Endodermal cell (in vitro differentiated cells): ENCODE measurements around the gene AKT1. TPM values are rescaled to one million over a fixed set of nuclear protein-coding genes. Genes with fewer than 3 reads are reported as not detected.

Source experiments
- DNase-seq: peaks from one replicate; pipeline ENCODE4 v3.0.0-alpha.2; 2017
- H3K27ac ChIP-seq: 2 replicates; pipeline ENCODE4 v1.5.1; 2013; ENCODE audit warnings: mild to moderate bottlenecking, low read depth, low read length, moderate library complexity
- H3K27me3 ChIP-seq: 2 replicates; pipeline ENCODE4 v1.6.1; 2013; ENCODE audit warnings: mild to moderate bottlenecking, low read length, moderate library complexity; ENCODE audit not compliant: insufficient read depth, control insufficient read depth, poor library complexity, severe bottlenecking
- H3K36me3 ChIP-seq: 2 replicates; pipeline ENCODE4 v1.7.0; 2013; ENCODE audit warnings: mild to moderate bottlenecking, low read length, moderate library complexity; ENCODE audit not compliant: control insufficient read depth, insufficient read depth
- H3K4me1 ChIP-seq: one replicate; pipeline ENCODE4 v1.7.0; 2013; ENCODE audit warnings: low read length; ENCODE audit not compliant: control insufficient read depth, insufficient read depth
- H3K4me3 ChIP-seq: 2 replicates; pipeline ENCODE4 v1.5.1; 2013; ENCODE audit warnings: mild to moderate bottlenecking, low read length, moderate library complexity
- H3K9ac ChIP-seq: 2 replicates; pipeline ENCODE4 v1.6.1; 2013; ENCODE audit warnings: mild to moderate bottlenecking, low read length, moderate library complexity; ENCODE audit not compliant: poor library complexity, severe bottlenecking; ENCODE audit errors: extremely low read depth
- H3K9me3 ChIP-seq: 2 replicates; pipeline ENCODE4 v1.6.1; 2013; ENCODE audit warnings: mild to moderate bottlenecking, low read length, moderate library complexity; ENCODE audit not compliant: control insufficient read depth
- H3K27ac Mint-ChIP-seq: 2 replicates; pipeline ENCODE4 v1.8.0; 2020; ENCODE audit warnings: mixed read lengths
- H3K27me3 Mint-ChIP-seq: 2 replicates; pipeline ENCODE4 v1.8.0; 2021; ENCODE audit warnings: mild to moderate bottlenecking, mixed read lengths; ENCODE audit not compliant: insufficient read depth
- H3K36me3 Mint-ChIP-seq: 2 replicates; pipeline ENCODE4 v1.8.0; 2020; ENCODE audit warnings: low read depth, mixed read lengths
- H3K4me1 Mint-ChIP-seq: 2 replicates; pipeline ENCODE4 v1.8.0; 2020; ENCODE audit warnings: mixed read lengths
- H3K4me3 Mint-ChIP-seq: 2 replicates; pipeline ENCODE4 v1.8.0; 2020; ENCODE audit warnings: mild to moderate bottlenecking, moderate library complexity, mixed read lengths
- H3K9me3 Mint-ChIP-seq: 2 replicates; pipeline ENCODE4 v1.8.0; 2020; ENCODE audit warnings: mild to moderate bottlenecking, mixed read lengths
- WGBS, 2 experiments: methylation state at CpG; one replicate each; pipeline versions ENCODE4 v1.1.5 to v1.1.7; 2013; ENCODE audit warnings: missing lambda C conversion rate in 2 of 2, mixed read lengths in 1 of 2; ENCODE audit not compliant: insufficient coverage in 1 of 2, insufficient read length in 1 of 2; 5-methylcytosine and 5-hydroxymethylcytosine counted together
- total RNA-seq, 2 donors: library from RNA; stranded (reverse); fragmentation: NEBNext Ultra II Directional in 1 of 2; extraction: Animal tissue kit (Norgen Biotek cat#: 25700) in 1 of 2; gene quantifications; 2 replicates in 1 of 2; 3 replicates in 1 of 2; pipeline ENCODE4 v1.2.1, GENCODE V29; 2021
- TF ChIP-seq, protein P1 (sequence below): fragments of 200-600 bp; sonication (generic); conservative IDR thresholded peaks from 2 replicates; pipeline ENCODE4 v1.5.0; 2021; ENCODE audit warnings: antibody characterized with exemption, mild to moderate bottlenecking

The AKT1 gene
- total RNA-seq, 2 donors from 2014 or later = 133 to 152 TPM

DNA sequence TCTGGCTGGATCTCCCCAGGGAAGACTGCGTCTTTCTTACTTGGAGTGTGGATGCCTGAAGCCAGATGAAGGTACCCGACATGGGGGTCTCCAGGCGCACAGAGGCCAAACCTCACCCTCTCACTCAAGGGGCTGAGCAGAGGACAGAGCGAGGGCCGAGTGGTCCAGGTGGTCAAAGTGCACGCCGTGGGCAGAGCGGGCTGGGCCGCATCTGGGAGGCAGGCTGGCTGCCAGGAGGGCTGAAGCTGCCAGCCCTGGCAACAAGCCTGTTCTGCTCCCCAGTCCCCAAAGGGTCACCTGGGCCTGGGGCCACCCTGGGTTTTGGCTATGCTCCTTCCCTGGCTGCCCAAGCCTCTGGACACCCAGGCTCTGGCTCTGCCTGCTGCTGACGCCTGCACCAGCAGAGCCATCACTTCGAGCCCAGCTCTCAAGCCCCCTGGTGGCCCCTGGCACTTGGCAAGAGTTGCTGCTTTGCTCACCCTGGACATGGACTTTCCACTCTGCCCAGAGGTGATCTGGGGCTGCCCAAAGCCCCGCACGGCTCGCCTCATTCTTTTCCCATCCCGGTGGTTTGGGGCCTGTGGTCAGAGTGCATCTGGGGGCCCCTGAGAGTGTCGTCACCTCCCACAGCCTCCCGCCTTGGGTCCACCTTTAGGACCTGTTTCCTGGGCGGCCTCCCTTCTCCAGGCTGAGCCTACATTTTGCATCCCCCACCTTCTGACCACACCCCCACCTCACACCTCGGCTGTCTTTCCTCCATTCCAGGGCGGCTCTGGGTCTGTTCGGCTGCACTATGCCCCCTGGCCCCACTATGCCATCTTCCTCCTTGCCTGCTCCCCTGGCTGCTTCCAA is 68.7 kb downstream of the AKT1 start:
- no peak overlapping the region for H3K4me3 Mint-ChIP-seq
- H3K4me1 Mint-ChIP-seq = peaks cover 4% of the 10 kb centered on the region

DNA sequence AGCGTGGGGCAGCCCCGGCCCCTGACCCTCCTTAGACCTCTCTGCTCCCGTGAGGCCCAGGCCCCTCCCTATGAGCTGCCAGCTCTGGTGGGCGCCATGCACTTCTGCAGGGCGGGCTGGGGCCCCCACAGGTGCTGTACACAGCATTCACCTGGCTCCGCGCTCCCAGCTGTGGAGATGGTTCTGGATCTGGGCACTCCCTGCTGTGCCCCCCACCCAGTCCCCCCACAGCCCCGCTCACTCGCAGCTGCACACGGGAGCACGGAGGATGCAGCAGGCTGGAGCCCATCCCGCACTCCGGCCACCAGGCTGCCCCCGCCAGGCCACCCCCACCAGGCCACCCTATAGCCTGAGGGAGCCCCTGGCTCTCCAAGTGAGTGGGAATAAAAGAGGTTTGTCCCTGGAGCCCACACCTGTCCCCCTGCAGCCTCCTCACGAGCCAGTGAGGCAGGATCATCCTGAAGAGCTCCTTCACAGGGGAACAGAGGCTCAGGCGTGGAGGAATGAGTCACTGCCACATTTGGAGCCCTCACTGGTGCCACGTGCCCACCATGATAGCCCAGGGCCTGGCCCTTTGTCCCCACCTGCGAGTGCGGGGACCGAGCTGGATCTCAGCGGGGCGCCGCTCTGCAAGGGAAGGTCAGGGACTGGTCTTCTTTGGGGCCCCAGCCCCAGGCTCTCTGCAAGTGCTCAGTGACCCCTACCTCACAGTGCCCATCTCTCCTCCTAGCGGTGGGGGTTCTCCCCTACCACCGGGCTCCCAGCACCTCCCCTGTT is 69.6 kb downstream of the AKT1 start:
- TF ChIP-seq, protein P1, sequence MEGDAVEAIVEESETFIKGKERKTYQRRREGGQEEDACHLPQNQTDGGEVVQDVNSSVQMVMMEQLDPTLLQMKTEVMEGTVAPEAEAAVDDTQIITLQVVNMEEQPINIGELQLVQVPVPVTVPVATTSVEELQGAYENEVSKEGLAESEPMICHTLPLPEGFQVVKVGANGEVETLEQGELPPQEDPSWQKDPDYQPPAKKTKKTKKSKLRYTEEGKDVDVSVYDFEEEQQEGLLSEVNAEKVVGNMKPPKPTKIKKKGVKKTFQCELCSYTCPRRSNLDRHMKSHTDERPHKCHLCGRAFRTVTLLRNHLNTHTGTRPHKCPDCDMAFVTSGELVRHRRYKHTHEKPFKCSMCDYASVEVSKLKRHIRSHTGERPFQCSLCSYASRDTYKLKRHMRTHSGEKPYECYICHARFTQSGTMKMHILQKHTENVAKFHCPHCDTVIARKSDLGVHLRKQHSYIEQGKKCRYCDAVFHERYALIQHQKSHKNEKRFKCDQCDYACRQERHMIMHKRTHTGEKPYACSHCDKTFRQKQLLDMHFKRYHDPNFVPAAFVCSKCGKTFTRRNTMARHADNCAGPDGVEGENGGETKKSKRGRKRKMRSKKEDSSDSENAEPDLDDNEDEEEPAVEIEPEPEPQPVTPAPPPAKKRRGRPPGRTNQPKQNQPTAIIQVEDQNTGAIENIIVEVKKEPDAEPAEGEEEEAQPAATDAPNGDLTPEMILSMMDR = no peak
- Mint-ChIP-seq H3K9me3 (no peaks in the 10 kb centered on the region), H3K4me3 (peak overlapping the region; percentile 62), H3K27me3 (peaks cover 14% of the 10 kb centered on the region), H3K36me3 (peaks cover 4% of the 10 kb centered on the region), H3K4me1 (peaks cover 4% of the 10 kb centered on the region), H3K27ac (no peak overlapping the region)
- Histone ChIP-seq H3K9me3 (no peaks in the 10 kb centered on the region), H3K9ac (no peak overlapping the region), H3K36me3 (no peaks in the 10 kb centered on the region), H3K4me1 (no peaks in the 10 kb centered on the region), H3K27ac (no peak overlapping the region), H3K4me3 (no peak overlapping the region), H3K27me3 (no peaks in the 10 kb centered on the region)
- DNase-seq = no peak
- WGBS, 2 experiments = 86 to 93% methylated on average over 13 to 25 of the region's 25 CpGs

More for the DNA sequence above, 68.7 kb downstream of the AKT1 start:
- TF ChIP-seq, protein P1 = peak; percentile 63
- Histone ChIP-seq H3K27me3 (no peaks in the 10 kb centered on the region), H3K27ac (no peak overlapping the region), H3K36me3 (no peaks in the 10 kb centered on the region), H3K4me1 (no peaks in the 10 kb centered on the region), H3K9me3 (no peaks in the 10 kb centered on the region), H3K9ac (no peak overlapping the region), H3K4me3 (no peak overlapping the region)
- peak; percentile 79 for DNase-seq
- no peak overlapping the region for H3K27ac Mint-ChIP-seq
- 86 to 92% methylated on average over 18 to 21 of the region's 21 CpGs for WGBS, 2 experiments
- H3K27me3 Mint-ChIP-seq = peaks cover 14% of the 10 kb centered on the region
- H3K9me3 Mint-ChIP-seq = no peaks in the 10 kb centered on the region
- no peaks in the 10 kb centered on the region for H3K36me3 Mint-ChIP-seq

DNA sequence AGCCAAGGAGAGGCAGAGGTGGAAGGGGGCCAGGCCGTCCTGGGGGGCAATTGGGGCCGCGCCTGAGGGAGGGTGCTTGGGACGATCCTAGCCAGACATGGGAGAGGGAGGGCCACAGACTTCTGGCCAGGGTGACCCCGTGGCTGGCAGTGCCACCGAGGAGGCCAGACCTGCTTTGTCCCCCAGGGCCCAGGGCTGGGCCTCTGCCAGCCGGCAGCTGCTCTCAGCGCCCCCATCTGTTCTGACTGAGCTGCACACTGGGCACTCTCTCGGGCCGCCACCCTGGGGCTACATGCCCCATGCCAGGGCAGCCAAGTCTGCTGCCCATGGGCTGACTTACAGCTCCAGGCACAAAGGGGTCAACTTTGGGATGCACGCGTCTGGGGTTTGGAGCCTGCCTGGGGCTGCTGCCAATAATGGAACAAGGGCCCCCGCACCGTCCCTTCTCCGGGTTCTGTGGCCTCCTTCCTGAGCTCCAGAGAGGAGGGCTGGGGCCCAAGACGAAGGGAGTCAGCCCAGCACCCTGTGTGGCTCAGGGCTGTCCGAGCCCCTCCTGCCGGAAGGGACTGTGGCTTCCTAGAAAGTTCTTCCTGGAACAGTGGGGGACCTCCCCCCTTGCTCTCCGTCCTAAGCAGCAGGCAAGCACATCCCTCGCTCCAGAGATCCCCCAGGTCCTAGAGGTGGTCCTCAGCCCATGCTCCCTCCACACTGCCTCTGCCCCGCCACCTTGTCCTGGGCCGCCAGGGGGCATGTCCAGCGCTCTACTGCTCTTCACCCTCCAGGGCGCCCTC is 70.4 kb downstream of the AKT1 start:
- Histone ChIP-seq H3K9ac (peak overlapping the region; percentile 34), H3K27me3 (no peaks in the 10 kb centered on the region), H3K4me3 (peak overlapping the region; percentile 80), H3K36me3 (no peaks in the 10 kb centered on the region), H3K4me1 (no peaks in the 10 kb centered on the region), H3K27ac (no peak overlapping the region), H3K9me3 (no peaks in the 10 kb centered on the region)
- WGBS, 2 experiments = 41 to 44% methylated on average over 18 to 24 of the region's 24 CpGs
- Mint-ChIP-seq H3K27ac (no peak overlapping the region), H3K9me3 (no peaks in the 10 kb centered on the region), H3K27me3 (peaks cover 14% of the 10 kb centered on the region), H3K4me1 (peaks cover 4% of the 10 kb centered on the region), H3K36me3 (peaks cover 4% of the 10 kb centered on the region), H3K4me3 (peak overlapping the region; percentile 62)
- peak; percentile 89 for DNase-seq
- TF ChIP-seq, protein P1 = peak; percentile 70
